GM12891 (cell line): ENCODE results near the gene YWHAG.

Experiments
- POLR2A ChIP-seq: IDR thresholded peaks from 2 replicates; pipeline ENCODE4 v1.6.1; 2011; ENCODE audit warnings: low read depth, low read length, control low read depth
- POLR2AphosphoS5 ChIP-seq: IDR thresholded peaks from 2 replicates; pipeline ENCODE4 v1.6.1; 2011; ENCODE audit warnings: low read depth, low read length, control low read depth
- SPI1 ChIP-seq: IDR thresholded peaks from 2 replicates; pipeline ENCODE4 v1.6.1; 2011; ENCODE audit warnings: low read depth, low read length, control low read depth
- TAF1 ChIP-seq: IDR thresholded peaks from 2 replicates; pipeline ENCODE4 v1.6.1; 2011; ENCODE audit warnings: low read depth, low read length, control low read depth

DNA sequence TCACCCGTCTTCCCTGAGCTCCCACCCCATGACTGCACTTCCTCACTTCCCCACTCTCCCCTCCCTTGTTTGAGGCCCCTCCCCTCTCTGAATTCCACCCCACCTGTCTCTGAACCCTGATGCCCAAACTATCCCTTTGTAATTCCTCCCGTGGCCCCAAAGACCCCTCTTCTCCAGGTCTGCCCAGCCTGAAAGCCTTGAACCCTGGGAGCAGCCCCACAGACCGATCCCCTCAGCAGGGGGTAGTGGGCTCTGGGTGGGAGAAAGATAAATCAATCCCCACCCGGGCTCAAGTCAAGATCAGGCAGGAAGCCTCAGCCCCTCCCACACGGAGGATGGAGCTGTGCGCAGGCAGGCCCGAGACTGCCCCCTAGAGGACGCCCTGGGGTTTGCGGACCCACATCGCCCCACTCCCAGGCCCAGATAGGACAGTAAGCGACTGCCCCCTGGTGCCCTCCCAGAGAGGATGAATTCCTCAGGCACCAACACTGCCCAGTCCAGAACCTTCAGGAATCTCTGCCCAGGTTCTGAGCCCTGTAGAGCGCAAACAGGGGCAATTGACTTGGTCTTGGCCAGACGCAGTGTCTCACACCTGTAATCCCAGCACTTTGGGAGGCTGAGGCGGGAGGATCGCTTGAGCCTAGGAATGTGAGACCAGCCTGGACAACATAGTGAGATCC, 44.6 kb downstream of the YWHAG start:
- TF ChIP-seq POLR2AphosphoS5 (no peak), POLR2A (no peak), TAF1 (no peak), SPI1 (no peak)
